Uterus (tissue), 2 donors: ENCODE measurements around the gene COPS8.

Experiments
- POLR2A ChIP-seq, 2 donors: fragments of 450-650 bp; IDR thresholded peaks; one replicate each; pipeline ENCODE4 v1.6.1; 2016; ENCODE audit warnings: antibody characterized with exemption in 2 of 2, mild to moderate bottlenecking in 1 of 2, moderate library complexity in 1 of 2
- TF ChIP-seq, protein P1 (sequence below), 4 experiments: fragments of 200-600 bp in 2 of 4; fragments of 450-650 bp in 2 of 4; sonication (generic) in 2 of 4; IDR thresholded peaks; one replicate each; pipeline ENCODE4 v1.5.1; 2016 to 2019; ENCODE audit warnings: antibody characterized with exemption in 4 of 4, mild to moderate bottlenecking in 2 of 4, moderate library complexity in 1 of 4

DNA sequence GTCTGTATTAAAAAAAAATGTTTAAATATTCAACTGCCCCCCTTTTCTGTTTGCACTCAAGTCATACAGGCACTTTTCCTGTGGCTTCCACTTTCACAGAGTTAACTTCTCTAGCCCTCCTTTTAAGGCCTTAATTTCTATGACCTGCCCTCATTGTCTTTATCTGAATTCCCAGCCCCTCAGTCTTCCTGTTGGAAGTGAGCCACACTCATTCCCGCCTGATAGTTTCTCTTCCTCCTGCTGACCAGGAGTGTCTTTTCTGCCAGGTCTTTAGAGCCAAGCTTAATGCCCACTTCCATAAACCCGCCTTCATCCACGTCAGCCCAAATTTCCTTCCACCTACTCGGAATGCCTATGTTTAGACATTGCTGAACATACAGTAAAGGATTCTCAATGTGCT, 10.5 kb downstream of the COPS8 start:
- TF ChIP-seq, protein P1, sequence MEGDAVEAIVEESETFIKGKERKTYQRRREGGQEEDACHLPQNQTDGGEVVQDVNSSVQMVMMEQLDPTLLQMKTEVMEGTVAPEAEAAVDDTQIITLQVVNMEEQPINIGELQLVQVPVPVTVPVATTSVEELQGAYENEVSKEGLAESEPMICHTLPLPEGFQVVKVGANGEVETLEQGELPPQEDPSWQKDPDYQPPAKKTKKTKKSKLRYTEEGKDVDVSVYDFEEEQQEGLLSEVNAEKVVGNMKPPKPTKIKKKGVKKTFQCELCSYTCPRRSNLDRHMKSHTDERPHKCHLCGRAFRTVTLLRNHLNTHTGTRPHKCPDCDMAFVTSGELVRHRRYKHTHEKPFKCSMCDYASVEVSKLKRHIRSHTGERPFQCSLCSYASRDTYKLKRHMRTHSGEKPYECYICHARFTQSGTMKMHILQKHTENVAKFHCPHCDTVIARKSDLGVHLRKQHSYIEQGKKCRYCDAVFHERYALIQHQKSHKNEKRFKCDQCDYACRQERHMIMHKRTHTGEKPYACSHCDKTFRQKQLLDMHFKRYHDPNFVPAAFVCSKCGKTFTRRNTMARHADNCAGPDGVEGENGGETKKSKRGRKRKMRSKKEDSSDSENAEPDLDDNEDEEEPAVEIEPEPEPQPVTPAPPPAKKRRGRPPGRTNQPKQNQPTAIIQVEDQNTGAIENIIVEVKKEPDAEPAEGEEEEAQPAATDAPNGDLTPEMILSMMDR (IDR thresholded peaks at IDR 0.05) = no peak
- no peak for TF ChIP-seq POLR2A (IDR thresholded peaks at IDR 0.05)
